ENCODE results near the gene SLC13A2. TPM values are rescaled to one million over a fixed set of nuclear protein-coding genes. Genes with fewer than 3 reads are reported as not detected.

The SLC13A2 gene
- total and polyA plus RNA-seq, 2 donors (not counting 3 experiments of a cell fraction or from before 2014, with no cell fraction given) = not detected

DNA sequence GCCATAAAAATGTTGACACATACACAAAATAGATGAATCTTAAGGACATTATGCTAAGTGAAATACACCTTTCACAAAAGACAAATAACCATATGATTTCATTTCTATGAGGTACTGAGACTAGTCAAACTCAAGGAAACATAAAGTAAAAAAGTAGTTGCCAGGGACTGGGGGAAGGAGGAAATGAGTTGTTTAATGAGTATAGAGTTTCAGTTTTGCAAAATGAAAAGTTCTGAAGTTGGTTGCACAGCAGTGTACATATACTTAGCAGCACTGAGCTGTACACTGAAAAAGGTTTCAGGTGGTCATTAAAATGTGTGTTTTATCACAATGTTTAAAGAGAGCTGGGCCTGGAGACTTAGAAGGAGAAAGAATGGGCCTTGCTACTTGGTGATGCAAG is 4.7 kb upstream of the SLC13A2 start:
- BruUV-seq (replicated peaks) = no TSS peak
- FAIRE-seq (no peak), DNase-seq (ENCODE audit: low read depth, low spot score) (no peak)
- H3K9me1 ChIP-seq (replicated peaks; ENCODE audit: control insufficient read depth, extremely low read depth, insufficient read depth, low read length) = no peaks in the 10 kb centered on the region
- H3K9me3 ChIP-seq (replicated peaks; ENCODE audit: control insufficient read depth, insufficient read depth, low read length) = no peaks in the 10 kb centered on the region
- intact Hi-C loops (cut with micrococcal nuclease) (no loop called here), dilution Hi-C loops (cut with MboI; ENCODE audit: extremely low pct_ligation_motif_present, low sequenced_read_pairs) (no loop called here)
- no peak overlapping the region for H3K27ac ChIP-seq (ENCODE audit: insufficient read depth, low read depth, low read length)
- no peaks in the 10 kb centered on the region for H3K36me3 ChIP-seq (ENCODE audit: control insufficient read depth in 2 of 2, extremely low read depth in 1 of 2, insufficient read depth in 2 of 2, low read length in 2 of 2)
- H3K9ac ChIP-seq (replicated peaks; ENCODE audit: extremely low read depth, insufficient read depth, low read length) = no peak overlapping the region
- no peak overlapping the region for H3K4me3 ChIP-seq (replicated peaks in 1 of 3; ENCODE audit: insufficient read depth in 1 of 3, low read depth in 1 of 3, low read length in 3 of 3)
- no peak overlapping the region for H3K4me2 ChIP-seq (ENCODE audit: insufficient read depth, low read length)
- no peak overlapping the region for H2AFZ ChIP-seq (ENCODE audit: low read depth, low read length)
- H4K20me1 ChIP-seq (replicated peaks; ENCODE audit: control insufficient read depth, extremely low read depth, insufficient read depth, low read length) = no peaks in the 10 kb centered on the region
- H3K4me1 ChIP-seq (ENCODE audit: control insufficient read depth, extremely low read depth, insufficient read depth, low read length) = no peaks in the 10 kb centered on the region
- ChIA-PET CTCF (no interaction called here), POLR2A (no interaction called here)
- H3K27me3 ChIP-seq (ENCODE audit: control insufficient read depth in 2 of 2, insufficient read depth in 2 of 2, low read length in 2 of 2) = peaks cover 5 to 6% of the 10 kb centered on the region in 2 experiments
- no peaks in the 10 kb centered on the region for H3K79me2 ChIP-seq (ENCODE audit: control insufficient read depth, insufficient read depth, low read length)
- no peak for TF ChIP-seq POLR2AphosphoS5 (IDR thresholded peaks at IDR 0.05; ENCODE audit: insufficient read depth, low read depth, low read length)
- TF ChIP-seq MYC (IDR thresholded peaks at IDR 0.05; ENCODE audit: low read depth, low read length) = no peak
- TF ChIP-seq FOS (IDR thresholded peaks at IDR 0.05; ENCODE audit: borderline replicate concordance, insufficient read depth, low read length) = no peak
- no peak for TF ChIP-seq EZH2 (IDR thresholded peaks at IDR 0.05; ENCODE audit: borderline replicate concordance, low read depth, low read length, severe bottlenecking)
- TF ChIP-seq JUN (IDR thresholded peaks at IDR 0.05; ENCODE audit: borderline replicate concordance, insufficient read depth, insufficient read length, low read depth) = no peak
- TF ChIP-seq GATA2 (IDR thresholded peaks at IDR 0.05; ENCODE audit: insufficient read depth, insufficient read length, low read depth, low read length) = no peak

- Histone ChIP-seq H3K9me3 (replicated peaks; ENCODE audit: control insufficient read depth, insufficient read depth, low read length) (no peaks in the 10 kb centered on the region), H3K27me3 (ENCODE audit: control insufficient read depth in 2 of 2, insufficient read depth in 2 of 2, low read length in 2 of 2) (peaks cover 4 to 5% of the 10 kb centered on the region in 2 experiments), H3K79me2 (ENCODE audit: control insufficient read depth, insufficient read depth, low read length) (no peaks in the 10 kb centered on the region), H3K9ac (replicated peaks; ENCODE audit: extremely low read depth, insufficient read depth, low read length) (no peak overlapping the region), H3K36me3 (ENCODE audit: control insufficient read depth in 2 of 2, extremely low read depth in 1 of 2, insufficient read depth in 2 of 2, low read length in 2 of 2) (no peaks in the 10 kb centered on the region), H3K9me1 (replicated peaks; ENCODE audit: control insufficient read depth, extremely low read depth, insufficient read depth, low read length) (no peaks in the 10 kb centered on the region), H3K27ac (ENCODE audit: insufficient read depth, low read depth, low read length) (no peak overlapping the region), H4K20me1 (replicated peaks; ENCODE audit: control insufficient read depth, extremely low read depth, insufficient read depth, low read length) (no peaks in the 10 kb centered on the region), H3K4me3 (replicated peaks in 1 of 3; ENCODE audit: insufficient read depth in 1 of 3, low read depth in 1 of 3, low read length in 3 of 3) (no peak overlapping the region), H2AFZ (ENCODE audit: low read depth, low read length) (no peak overlapping the region), H3K4me1 (ENCODE audit: control insufficient read depth, extremely low read depth, insufficient read depth, low read length) (no peaks in the 10 kb centered on the region), H3K4me2 (ENCODE audit: insufficient read depth, low read length) (no peak overlapping the region)
- intact Hi-C loops (cut with micrococcal nuclease) (no loop called here), dilution Hi-C loops (cut with MboI; ENCODE audit: extremely low pct_ligation_motif_present, low sequenced_read_pairs) (no loop called here)
- BruUV-seq (replicated peaks) = no TSS peak
- POLR2A ChIA-PET = no interaction called here
- no peak for TF ChIP-seq POLR2AphosphoS5 (IDR thresholded peaks at IDR 0.05; ENCODE audit: insufficient read depth, low read depth, low read length)
- TF ChIP-seq EZH2 (IDR thresholded peaks at IDR 0.05; ENCODE audit: borderline replicate concordance, low read depth, low read length, severe bottlenecking) = no peak
- TF ChIP-seq JUN (IDR thresholded peaks at IDR 0.05; ENCODE audit: borderline replicate concordance, insufficient read depth, insufficient read length, low read depth) = no peak
- TF ChIP-seq, protein P1, sequence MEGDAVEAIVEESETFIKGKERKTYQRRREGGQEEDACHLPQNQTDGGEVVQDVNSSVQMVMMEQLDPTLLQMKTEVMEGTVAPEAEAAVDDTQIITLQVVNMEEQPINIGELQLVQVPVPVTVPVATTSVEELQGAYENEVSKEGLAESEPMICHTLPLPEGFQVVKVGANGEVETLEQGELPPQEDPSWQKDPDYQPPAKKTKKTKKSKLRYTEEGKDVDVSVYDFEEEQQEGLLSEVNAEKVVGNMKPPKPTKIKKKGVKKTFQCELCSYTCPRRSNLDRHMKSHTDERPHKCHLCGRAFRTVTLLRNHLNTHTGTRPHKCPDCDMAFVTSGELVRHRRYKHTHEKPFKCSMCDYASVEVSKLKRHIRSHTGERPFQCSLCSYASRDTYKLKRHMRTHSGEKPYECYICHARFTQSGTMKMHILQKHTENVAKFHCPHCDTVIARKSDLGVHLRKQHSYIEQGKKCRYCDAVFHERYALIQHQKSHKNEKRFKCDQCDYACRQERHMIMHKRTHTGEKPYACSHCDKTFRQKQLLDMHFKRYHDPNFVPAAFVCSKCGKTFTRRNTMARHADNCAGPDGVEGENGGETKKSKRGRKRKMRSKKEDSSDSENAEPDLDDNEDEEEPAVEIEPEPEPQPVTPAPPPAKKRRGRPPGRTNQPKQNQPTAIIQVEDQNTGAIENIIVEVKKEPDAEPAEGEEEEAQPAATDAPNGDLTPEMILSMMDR (IDR thresholded peaks at IDR 0.05; ENCODE audit: extremely low read depth in 1 of 2, insufficient read depth in 1 of 2, low read depth in 1 of 2, low read length in 2 of 2) = no peak
- TF ChIP-seq FOS (IDR thresholded peaks at IDR 0.05; ENCODE audit: borderline replicate concordance, insufficient read depth, low read length) = no peak
- TF ChIP-seq POLR2A (IDR thresholded peaks at IDR 0.05; ENCODE audit: low read depth, low read length) = no peak
- TF ChIP-seq MAX (IDR thresholded peaks at IDR 0.05; ENCODE audit: insufficient read depth, insufficient read length) = no peak
- DNase-seq (ENCODE audit: low read depth, low spot score) (no peak), FAIRE-seq (no peak)
- CTCF ChIA-PET = no interaction called here
Observed at GRCh38 chr17:28469376-28469775, 4.1 kb upstream of the SLC13A2 start.
